Measurements from ENCODE around the gene C1orf226.

DNA sequence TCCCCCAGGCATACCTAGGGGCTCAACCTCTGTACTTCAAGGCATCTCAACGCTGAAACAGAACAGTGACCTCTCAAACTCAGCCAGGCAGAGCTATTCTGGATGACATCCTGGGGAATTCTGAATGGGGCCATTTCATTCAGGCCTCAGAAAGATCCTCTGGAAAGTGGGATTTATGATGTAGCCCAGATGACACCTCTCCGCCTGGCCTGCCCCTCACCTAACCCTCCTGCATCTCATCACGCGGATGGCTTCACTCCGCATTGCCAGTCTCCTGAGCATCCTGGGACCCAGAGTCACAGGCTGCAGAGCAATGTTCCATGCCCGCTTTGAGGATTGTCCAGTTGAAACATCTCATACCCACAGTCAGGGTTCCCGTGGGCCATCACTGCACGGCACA, 6.1 kb upstream of the C1orf226 start:
- TF ChIP-seq BHLHE40 (IDR thresholded peaks at IDR 0.05; ENCODE audit: low read depth, low read length) (no peak), FOS (IDR thresholded peaks at IDR 0.05; ENCODE audit: low read depth, low read length) (no peak), RAD21 (IDR thresholded peaks at IDR 0.05; ENCODE audit: low read length) (no peak), CEBPB (IDR thresholded peaks at IDR 0.05; ENCODE audit: low read depth, low read length) (no peak)
- TF ChIP-seq, protein P1, sequence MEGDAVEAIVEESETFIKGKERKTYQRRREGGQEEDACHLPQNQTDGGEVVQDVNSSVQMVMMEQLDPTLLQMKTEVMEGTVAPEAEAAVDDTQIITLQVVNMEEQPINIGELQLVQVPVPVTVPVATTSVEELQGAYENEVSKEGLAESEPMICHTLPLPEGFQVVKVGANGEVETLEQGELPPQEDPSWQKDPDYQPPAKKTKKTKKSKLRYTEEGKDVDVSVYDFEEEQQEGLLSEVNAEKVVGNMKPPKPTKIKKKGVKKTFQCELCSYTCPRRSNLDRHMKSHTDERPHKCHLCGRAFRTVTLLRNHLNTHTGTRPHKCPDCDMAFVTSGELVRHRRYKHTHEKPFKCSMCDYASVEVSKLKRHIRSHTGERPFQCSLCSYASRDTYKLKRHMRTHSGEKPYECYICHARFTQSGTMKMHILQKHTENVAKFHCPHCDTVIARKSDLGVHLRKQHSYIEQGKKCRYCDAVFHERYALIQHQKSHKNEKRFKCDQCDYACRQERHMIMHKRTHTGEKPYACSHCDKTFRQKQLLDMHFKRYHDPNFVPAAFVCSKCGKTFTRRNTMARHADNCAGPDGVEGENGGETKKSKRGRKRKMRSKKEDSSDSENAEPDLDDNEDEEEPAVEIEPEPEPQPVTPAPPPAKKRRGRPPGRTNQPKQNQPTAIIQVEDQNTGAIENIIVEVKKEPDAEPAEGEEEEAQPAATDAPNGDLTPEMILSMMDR (conservative IDR thresholded peaks at IDR 0.05; ENCODE audit: low read depth, low read length) = no peak
- TF ChIP-seq, protein P2, sequence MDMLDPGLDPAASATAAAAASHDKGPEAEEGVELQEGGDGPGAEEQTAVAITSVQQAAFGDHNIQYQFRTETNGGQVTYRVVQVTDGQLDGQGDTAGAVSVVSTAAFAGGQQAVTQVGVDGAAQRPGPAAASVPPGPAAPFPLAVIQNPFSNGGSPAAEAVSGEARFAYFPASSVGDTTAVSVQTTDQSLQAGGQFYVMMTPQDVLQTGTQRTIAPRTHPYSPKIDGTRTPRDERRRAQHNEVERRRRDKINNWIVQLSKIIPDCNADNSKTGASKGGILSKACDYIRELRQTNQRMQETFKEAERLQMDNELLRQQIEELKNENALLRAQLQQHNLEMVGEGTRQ (IDR thresholded peaks at IDR 0.05; ENCODE audit: low read depth, low read length) = no peak

Data from IMR-90 (cell line).